GM19043 (cell line): ENCODE results near the gene DCP1B.

Experiments
- ATAC-seq: cut with Tn5 transposase; IDR thresholded peaks from one replicate; pipeline ENCODE4 v1.9.1; 2021; ENCODE audit warnings: low read depth; ENCODE audit not compliant: unreplicated experiment

The DCP1B gene

GRCh38 chr12:2004113-2004929 is at the start of gene DCP1B:
DCP1B (minus strand) TSS chr12:2004457; CDS start chr12:2004431, 26 bp downstream.
- peak; percentile 97 for ATAC-seq

GRCh38 chr12:2053691-2054090 is 49.4 kb upstream of the DCP1B start:
- no peak for ATAC-seq

GRCh38 chr12:2052826-2053678 is 48.8 kb upstream of the DCP1B start, which contains the start of gene CACNA1C:
CACNA1C (plus strand) TSS chr12:2052987; CDS start chr12:2053563, 576 bp downstream.
- ATAC-seq: no peak

- no peak for ATAC-seq
Observed at GRCh38 chr12:2051700-2052621, 47.7 kb upstream of the DCP1B start.

GRCh38 chr12:2049604-2050540 is 45.6 kb upstream of the DCP1B start:
- ATAC-seq: no peak

- no peak for ATAC-seq
Observed at GRCh38 chr12:2047752-2048151, 43.5 kb upstream of the DCP1B start.

- ATAC-seq: no peak
Observed at GRCh38 chr12:2046957-2047356, 42.7 kb upstream of the DCP1B start.

GRCh38 chr12:2044165-2044564 is 39.9 kb upstream of the DCP1B start:
- ATAC-seq: no peak

- no peak for ATAC-seq
Observed at GRCh38 chr12:2043054-2043453, 38.8 kb upstream of the DCP1B start.

GRCh38 chr12:2039034-2039433 is 34.8 kb upstream of the DCP1B start:
- ATAC-seq: no peak

GRCh38 chr12:2035431-2036055 is 31.3 kb upstream of the DCP1B start:
- ATAC-seq: no peak

GRCh38 chr12:2034633-2035430 is 30.6 kb upstream of the DCP1B start:
- ATAC-seq: peak; percentile 79

GRCh38 chr12:2032506-2032905 is 28.2 kb upstream of the DCP1B start:
- ATAC-seq: no peak

GRCh38 chr12:2029851-2030250 is 25.6 kb upstream of the DCP1B start:
- no peak for ATAC-seq

- no peak for ATAC-seq
Observed at GRCh38 chr12:2027351-2027750, 23.1 kb upstream of the DCP1B start.

- no peak for ATAC-seq
Observed at GRCh38 chr12:2023365-2023764, 19.1 kb upstream of the DCP1B start.

GRCh38 chr12:2020511-2020910 is 16.3 kb upstream of the DCP1B start:
- no peak for ATAC-seq

GRCh38 chr12:2019126-2019525 is 14.9 kb upstream of the DCP1B start:
- ATAC-seq: no peak
